Medulla oblongata (tissue), 1 donor: ENCODE results near the gene IER3.

ENCODE experiments used
- DNase-seq: peaks from one replicate; pipeline ENCODE4 v3.0.0-alpha.2; 2015; ENCODE audit errors: extremely low spot score

Gene IER3

GRCh38 chr6:30703821-30704220 is 40.5 kb downstream of the IER3 start:
- DNase-seq = no peak

- DNase-seq = no peak
Observed at GRCh38 chr6:30703011-30703410, 41.3 kb downstream of the IER3 start.

- DNase-seq = no peak
Observed at GRCh38 chr6:30700340-30700739, 44.0 kb downstream of the IER3 start.

GRCh38 chr6:30696432-30696831 is 47.9 kb downstream of the IER3 start:
- no peak for DNase-seq
